Muscle layer of duodenum (tissue), 2 donors: ENCODE measurements around the gene RC3H2.

Experiments used
- H3K27ac ChIP-seq: one replicate; pipeline ENCODE4 v1.7.0; 2013; ENCODE audit warnings: mild to moderate bottlenecking, low read length
- H3K27me3 ChIP-seq: one replicate; pipeline ENCODE4 v1.7.0; 2013; ENCODE audit warnings: low read depth, mild to moderate bottlenecking, control low read depth, low read length
- H3K36me3 ChIP-seq, 2 donors: one replicate each; pipeline ENCODE4 v1.7.0; 2013; ENCODE audit warnings: low read length in 2 of 2, control low read depth in 1 of 2, mild to moderate bottlenecking in 1 of 2; ENCODE audit not compliant: insufficient read depth in 2 of 2, control insufficient read depth in 1 of 2
- H3K4me1 ChIP-seq, 2 donors: one replicate each; pipeline ENCODE4 v1.7.0; 2013; ENCODE audit warnings: low read length in 2 of 2, mild to moderate bottlenecking in 2 of 2, control low read depth in 1 of 2, moderate library complexity in 1 of 2; ENCODE audit not compliant: insufficient read depth in 2 of 2, control insufficient read depth in 1 of 2
- H3K4me3 ChIP-seq, 2 donors: one replicate each; pipeline ENCODE4 v1.7.0; 2013; ENCODE audit warnings: low read length in 2 of 2, low read depth in 1 of 2, mild to moderate bottlenecking in 1 of 2
- H3K9me3 ChIP-seq, 2 donors: one replicate each; pipeline ENCODE4 v1.7.0; 2013; ENCODE audit warnings: low read length in 2 of 2, control low read depth in 1 of 2, mild to moderate bottlenecking in 1 of 2; ENCODE audit not compliant: control insufficient read depth in 1 of 2
- donor health status: healthy.

The RC3H2 gene

DNA sequence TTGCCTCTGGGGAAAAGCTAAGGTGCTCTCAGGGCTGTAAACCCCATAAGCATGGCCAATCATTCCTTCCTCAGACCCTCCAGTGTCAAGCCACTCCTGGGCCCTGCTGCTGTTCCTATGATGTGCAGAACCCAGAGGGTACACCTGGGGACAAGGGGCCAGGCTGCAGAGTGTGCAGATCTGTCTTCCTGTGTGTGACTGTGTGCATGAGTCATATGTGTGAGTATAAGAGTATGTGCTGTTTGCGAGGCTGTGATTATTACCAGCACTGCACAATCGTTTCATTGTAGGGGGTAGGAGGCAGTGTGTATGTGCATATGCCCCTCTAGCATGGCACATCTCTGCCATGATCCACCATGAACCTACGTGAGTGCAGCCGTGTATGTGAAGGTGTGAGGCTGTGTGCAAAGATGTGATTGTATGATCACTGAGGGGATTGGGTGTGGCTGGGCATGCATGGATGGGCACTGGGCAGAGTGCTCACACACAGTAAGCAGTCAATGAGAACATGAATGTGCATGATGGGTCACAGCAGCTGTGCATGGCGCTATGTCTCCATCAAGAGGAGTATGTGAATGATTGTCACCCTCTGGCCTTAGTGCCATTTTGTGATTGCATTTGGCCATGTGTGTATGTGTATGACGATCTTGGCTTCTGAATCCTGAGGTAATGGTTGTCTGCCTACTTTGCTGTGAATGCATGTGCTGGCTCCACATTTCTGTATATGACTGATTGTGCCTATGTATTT lies 107.7 kb downstream of the RC3H2 start:
- Histone ChIP-seq H3K9me3 (no peaks in the 10 kb centered on the region), H3K27ac (no peak overlapping the region), H3K4me1 (no peaks in the 10 kb centered on the region), H3K36me3 (no peaks in the 10 kb centered on the region), H3K4me3 (no peak overlapping the region), H3K27me3 (no peaks in the 10 kb centered on the region)
